ENCODE data around the gene NAA40. TPM values are rescaled to one million over a fixed set of nuclear protein-coding genes. Genes with fewer than 3 reads are reported as not detected.

The NAA40 gene
- total RNA-seq, 3 donors from 2014 or later, result 5.9 to 27.4 (median 19.7) TPM

DNA sequence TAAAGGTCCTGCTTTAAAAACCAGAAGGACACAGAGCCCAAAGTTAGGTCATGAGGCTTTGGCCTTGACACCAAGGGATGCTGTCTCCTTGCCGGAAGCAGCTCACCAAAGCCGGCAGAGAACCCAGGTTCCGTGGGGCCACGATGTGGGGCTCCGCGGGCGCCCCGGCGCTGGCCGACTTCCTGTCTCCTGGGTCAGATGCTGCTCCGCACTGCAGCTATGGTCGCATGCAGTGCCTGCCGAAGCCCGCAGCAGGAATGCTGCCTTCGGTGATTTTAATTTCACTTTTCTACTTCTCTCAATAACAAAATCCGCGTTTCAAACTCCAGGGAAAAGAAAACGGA lies 47.0 kb downstream of the NAA40 start:
- no peak for DNase-seq (ENCODE audit: low spot score in 2 of 2)
- TF ChIP-seq POLR2A (IDR thresholded peaks at IDR 0.05), result no peak
- TF ChIP-seq POLR2AphosphoS5 (IDR thresholded peaks at IDR 0.05), result no peak
- TF ChIP-seq, protein P1, sequence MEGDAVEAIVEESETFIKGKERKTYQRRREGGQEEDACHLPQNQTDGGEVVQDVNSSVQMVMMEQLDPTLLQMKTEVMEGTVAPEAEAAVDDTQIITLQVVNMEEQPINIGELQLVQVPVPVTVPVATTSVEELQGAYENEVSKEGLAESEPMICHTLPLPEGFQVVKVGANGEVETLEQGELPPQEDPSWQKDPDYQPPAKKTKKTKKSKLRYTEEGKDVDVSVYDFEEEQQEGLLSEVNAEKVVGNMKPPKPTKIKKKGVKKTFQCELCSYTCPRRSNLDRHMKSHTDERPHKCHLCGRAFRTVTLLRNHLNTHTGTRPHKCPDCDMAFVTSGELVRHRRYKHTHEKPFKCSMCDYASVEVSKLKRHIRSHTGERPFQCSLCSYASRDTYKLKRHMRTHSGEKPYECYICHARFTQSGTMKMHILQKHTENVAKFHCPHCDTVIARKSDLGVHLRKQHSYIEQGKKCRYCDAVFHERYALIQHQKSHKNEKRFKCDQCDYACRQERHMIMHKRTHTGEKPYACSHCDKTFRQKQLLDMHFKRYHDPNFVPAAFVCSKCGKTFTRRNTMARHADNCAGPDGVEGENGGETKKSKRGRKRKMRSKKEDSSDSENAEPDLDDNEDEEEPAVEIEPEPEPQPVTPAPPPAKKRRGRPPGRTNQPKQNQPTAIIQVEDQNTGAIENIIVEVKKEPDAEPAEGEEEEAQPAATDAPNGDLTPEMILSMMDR (IDR thresholded peaks at IDR 0.05), result no peak
- H3K4me1 ChIP-seq, result peaks cover 0 to 2% of the 10 kb centered on the region in 2 donors

DNA sequence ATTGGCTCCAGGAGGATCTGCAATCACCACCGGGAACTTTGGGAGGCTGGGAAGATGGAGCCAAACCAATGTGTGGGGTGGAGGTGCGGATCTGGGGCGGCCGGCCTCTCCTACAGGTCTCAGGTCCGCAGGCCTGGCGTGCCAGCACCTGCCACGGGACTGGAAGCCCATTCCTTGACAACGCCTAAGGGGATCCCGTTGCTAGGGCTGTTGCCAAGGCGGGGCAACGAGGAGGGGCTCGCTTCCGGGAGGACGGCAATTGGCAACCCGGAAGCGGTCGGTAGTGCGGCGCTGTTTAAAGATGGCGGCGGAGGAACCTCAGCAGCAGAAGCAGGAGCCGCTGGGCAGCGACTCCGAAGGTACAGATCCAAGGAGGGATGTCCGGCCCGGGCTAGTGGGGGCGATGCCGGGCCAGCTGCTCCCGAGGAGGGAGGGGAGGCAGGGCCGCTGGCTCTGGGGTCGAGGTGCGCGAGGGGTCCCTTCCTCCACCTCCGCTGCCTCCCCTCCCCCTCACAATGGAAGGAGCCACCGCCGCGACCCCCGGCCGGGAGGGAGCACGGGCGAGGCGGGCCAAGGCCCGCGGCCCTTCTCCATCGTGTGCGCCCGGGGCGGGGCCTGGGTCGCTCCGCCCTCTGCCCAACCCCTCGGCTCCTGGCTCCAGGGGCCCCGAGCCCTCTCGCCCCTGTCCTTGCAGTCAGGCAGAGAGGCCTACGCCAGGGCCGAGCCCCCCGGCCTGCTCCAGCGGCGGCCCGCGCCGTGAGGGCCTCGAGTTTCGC lies 47.5 kb downstream of the NAA40 start, which contains the start of gene OTUB1:
OTUB1 (plus strand) TSS at position 283 of the 776 bp plus-strand sequence; CDS start at position 302, 19 bp downstream.
- H3K27ac ChIP-seq, result peak within 1 kb of the TSS; percentile 91 to 93
- no peaks in the 10 kb centered on the region for H3K36me3 ChIP-seq

More for the DNA sequence above, 47.0 kb downstream of the NAA40 start:
- Histone ChIP-seq H3K4me3 (peak overlapping the region; percentile 90 to 100 (median 99)), H3K9me3 (no peaks in the 10 kb centered on the region), H3K27ac (peak overlapping the region; percentile 91 to 93), H3K27me3 (no peaks in the 10 kb centered on the region), H3K36me3 (no peaks in the 10 kb centered on the region)
- intact Hi-C loops (cut with DNase I; ENCODE audit: low total_unique reads), result no loop called here

DNA sequence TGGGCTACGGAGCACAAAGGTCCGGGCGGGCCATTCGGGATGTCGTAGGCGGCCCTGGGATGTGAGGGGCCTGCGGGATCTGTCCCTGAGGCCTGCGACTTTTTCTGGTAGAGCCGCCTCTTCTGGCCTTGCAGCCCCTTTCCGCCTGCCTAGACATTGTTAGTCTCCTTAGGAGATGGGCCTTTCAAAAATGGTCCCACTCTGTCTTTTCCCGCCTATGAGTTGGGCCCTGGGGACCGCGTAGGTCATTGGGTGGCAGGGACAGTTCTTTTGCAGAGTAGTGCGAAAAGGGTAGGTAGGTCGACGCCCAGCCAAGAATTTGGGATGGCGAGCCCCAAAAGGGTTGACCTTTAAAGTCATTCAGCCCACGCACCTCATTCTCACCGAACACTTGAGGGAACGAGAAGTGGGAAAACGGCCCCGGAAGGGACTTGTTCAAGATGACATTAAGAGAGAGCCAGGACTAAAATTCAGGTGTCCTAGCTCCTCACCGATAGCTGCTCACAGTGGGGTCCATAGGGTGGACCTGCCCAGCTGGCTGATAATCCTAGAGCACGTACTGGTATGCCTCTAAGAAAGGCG lies 48.2 kb downstream of the NAA40 start:
- H3K27ac ChIP-seq, result peak overlapping the region; percentile 91 to 93
- intact Hi-C loops (cut with DNase I; ENCODE audit: low total_unique reads), result no loop called here
- peaks cover 0 to 2% of the 10 kb centered on the region in 2 donors for H3K4me1 ChIP-seq
- peak overlapping the region; percentile 90 to 100 (median 99) for H3K4me3 ChIP-seq
- TF ChIP-seq, protein P1 (IDR thresholded peaks at IDR 0.05), result no peak
- TF ChIP-seq POLR2AphosphoS5 (IDR thresholded peaks at IDR 0.05), result no peak
- H3K9me3 ChIP-seq, result no peaks in the 10 kb centered on the region
- no peak for DNase-seq (ENCODE audit: low spot score in 2 of 2)
- H3K36me3 ChIP-seq, result no peaks in the 10 kb centered on the region
- H3K27me3 ChIP-seq, result no peaks in the 10 kb centered on the region

More for the DNA sequence above, 47.5 kb downstream of the NAA40 start, which contains the start of gene OTUB1:
- intact Hi-C loops (cut with DNase I; ENCODE audit: low total_unique reads), result no loop called here
- Histone ChIP-seq H3K4me3 (peak within 1 kb of the TSS; percentile 90 to 100 (median 99)), H3K9me3 (no peaks in the 10 kb centered on the region), H3K27me3 (no peaks in the 10 kb centered on the region), H3K4me1 (peaks cover 0 to 2% of the 10 kb centered on the region in 2 donors)
- TF ChIP-seq POLR2A (IDR thresholded peaks at IDR 0.05) (peak; percentile 21), POLR2AphosphoS5 (IDR thresholded peaks at IDR 0.05) (peak; percentile 80 to 87 (median 82))
- TF ChIP-seq, protein P1 (IDR thresholded peaks at IDR 0.05), result peak in 1 of 3 donors; percentile 4
- peak; percentile 93 to 97 for DNase-seq (ENCODE audit: low spot score in 2 of 2)

DNA sequence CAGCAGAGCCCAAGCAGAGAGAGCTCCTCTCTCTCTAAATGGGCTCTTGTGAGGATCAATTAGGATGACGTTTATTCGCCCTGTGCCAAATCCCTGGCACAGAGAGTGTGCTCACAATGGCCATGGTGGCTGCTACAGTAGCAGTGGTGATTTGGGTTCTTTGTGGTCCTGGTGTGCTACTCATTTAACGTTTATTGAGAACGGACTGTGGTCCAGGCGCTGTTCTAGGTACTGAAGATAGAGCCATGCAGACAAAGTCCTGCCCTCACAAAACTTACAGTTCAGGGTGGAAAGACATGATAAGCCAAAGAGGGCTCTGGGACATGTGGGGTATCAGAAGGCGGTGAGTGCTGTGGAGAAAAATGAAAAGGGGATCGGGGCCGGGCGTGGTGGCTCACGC lies 52.8 kb downstream of the NAA40 start:
- Histone ChIP-seq H3K27me3 (no peaks in the 10 kb centered on the region), H3K36me3 (no peaks in the 10 kb centered on the region), H3K4me3 (no peak overlapping the region), H3K27ac (no peak overlapping the region), H3K9me3 (no peaks in the 10 kb centered on the region), H3K4me1 (no peaks in the 10 kb centered on the region)
- intact Hi-C loops (cut with DNase I; ENCODE audit: low total_unique reads), result no loop called here
- TF ChIP-seq POLR2AphosphoS5 (IDR thresholded peaks at IDR 0.05), result no peak
- no peak for DNase-seq (ENCODE audit: low spot score in 2 of 2)

DNA sequence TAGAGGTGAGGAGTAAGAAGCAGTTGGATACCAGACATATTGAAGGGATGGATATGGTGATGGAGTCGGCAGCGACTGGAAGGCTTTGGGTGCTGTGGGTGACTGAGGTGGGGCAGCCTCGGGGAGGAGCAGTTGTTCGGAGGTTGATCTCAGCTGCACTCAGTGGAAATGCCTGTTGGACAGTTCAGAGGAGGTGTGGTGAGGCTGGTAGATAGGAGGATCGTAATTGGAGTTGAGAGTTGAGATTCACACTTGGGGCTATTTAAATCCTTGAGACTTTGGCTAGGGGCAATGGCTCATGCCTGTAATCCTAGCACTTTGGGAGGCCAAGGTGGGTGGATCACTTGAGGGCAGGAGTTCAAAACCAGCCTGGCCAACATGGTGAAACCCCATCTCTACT lies 54.3 kb downstream of the NAA40 start:
- DNase-seq (ENCODE audit: low spot score in 2 of 2), result no peak
- Histone ChIP-seq H3K4me1 (no peaks in the 10 kb centered on the region), H3K27me3 (no peaks in the 10 kb centered on the region), H3K27ac (no peak overlapping the region), H3K9me3 (no peaks in the 10 kb centered on the region), H3K4me3 (no peak overlapping the region), H3K36me3 (no peaks in the 10 kb centered on the region)
- intact Hi-C loops (cut with DNase I; ENCODE audit: low total_unique reads), result no loop called here
- TF ChIP-seq POLR2AphosphoS5 (IDR thresholded peaks at IDR 0.05) (no peak), POLR2A (IDR thresholded peaks at IDR 0.05) (no peak)
- TF ChIP-seq, protein P1 (IDR thresholded peaks at IDR 0.05), result no peak
